Caco-2 (cell line): ENCODE results near the gene RPL32. TPM values are rescaled to one million over a fixed set of nuclear protein-coding genes. Genes with fewer than 3 reads are reported as not detected.

Experiments used
- BruUV-seq: library from RNA; stranded (reverse); fragments of 400-500 nt; replicated peaks from 2 replicates; lab custom pipeline; 2021; lab: Mats Ljungman, UMichigan
- CTCF ChIA-PET: fragments of 300-600 bp; sonication (Branson Sonifier 250); formaldehyde crosslinking; loops from one replicate; lab custom pipeline; 2022; ENCODE audit warnings: antibody characterized with exemption; lab: Charles Lee
- POLR2A ChIA-PET: fragments of 300-600 bp; sonication (Branson Sonifier 250); formaldehyde crosslinking; loops from one replicate; lab custom pipeline; 2022; ENCODE audit warnings: antibody characterized with exemption; lab: Charles Lee
- DNase-seq, 2 experiments: peaks; one replicate each; pipeline versions ENCODE4 v3.0.0 to v3.0.0-alpha.2; 2020 to 2022
- H3K27me3 ChIP-seq: replicated peaks from 2 replicates; pipeline ENCODE4 v1.6.0; 2011; ENCODE audit warnings: low read length; ENCODE audit not compliant: control insufficient read depth, insufficient read depth
- H3K36me3 ChIP-seq: 2 replicates; pipeline ENCODE4 v1.5.1; 2011; ENCODE audit warnings: low read length; ENCODE audit not compliant: control insufficient read depth, insufficient read depth
- H3K4me1 ChIP-seq: fragments of 250-450 bp; sonication (Bioruptor Pico); 2 replicates; pipeline ENCODE4 v1.5.1; 2020; ENCODE audit warnings: mild to moderate bottlenecking
- H3K4me3 ChIP-seq: 2 replicates; pipeline ENCODE4 v1.5.1; 2011; ENCODE audit warnings: low read depth, mild to moderate bottlenecking, control low read depth, low read length
- H3K9me3 ChIP-seq: fragments of 250-450 bp; sonication (Bioruptor Pico); 2 replicates; pipeline ENCODE4 v1.5.1; 2020; ENCODE audit warnings: mild to moderate bottlenecking, moderate library complexity
- H3K27ac Mint-ChIP-seq: one replicate; pipeline ENCODE4 v1.8.0; 2022; ENCODE audit warnings: mixed read lengths; ENCODE audit not compliant: unreplicated experiment
- H3K27me3 Mint-ChIP-seq: one replicate; pipeline ENCODE4 v1.8.0; 2022; ENCODE audit warnings: mixed read lengths; ENCODE audit not compliant: insufficient read depth, unreplicated experiment
- H3K36me3 Mint-ChIP-seq: one replicate; pipeline ENCODE4 v1.8.0; 2022; ENCODE audit warnings: mild to moderate bottlenecking, mixed read lengths; ENCODE audit not compliant: insufficient read depth, unreplicated experiment
- H3K4me1 Mint-ChIP-seq: one replicate; pipeline ENCODE4 v1.8.0; 2022; ENCODE audit warnings: low read depth, mixed read lengths; ENCODE audit not compliant: unreplicated experiment
- H3K4me3 Mint-ChIP-seq: one replicate; pipeline ENCODE4 v1.8.0; 2022; ENCODE audit warnings: mild to moderate bottlenecking, moderate library complexity, mixed read lengths; ENCODE audit not compliant: unreplicated experiment
- H3K9me3 Mint-ChIP-seq: one replicate; pipeline ENCODE4 v1.8.0; 2022; ENCODE audit warnings: mixed read lengths; ENCODE audit not compliant: unreplicated experiment
- intact Hi-C: fragments of 100-400 bp; cut with micrococcal nuclease; formaldehyde crosslinking; loops from one replicate; pipeline ENCODE4 v1.10.0; 2022; ENCODE audit not compliant: unreplicated experiment
- total RNA-seq: library from RNA; stranded (reverse); gene quantifications from 2 replicates; pipeline ENCODE4 v1.2.3, GENCODE V29; 2022
- TF ChIP-seq, protein P1 (sequence below), 2 experiments: fragments of 200-600 bp in 1 of 2; IDR thresholded peaks; 1 replicate in 1 of 2; 2 replicates in 1 of 2; pipeline versions ENCODE4 v1.5.1 to v1.8.0; 2011 to 2022; ENCODE audit warnings: antibody characterized with exemption in 1 of 2, control low read depth in 1 of 2, inconsistent platforms in 1 of 2, low read depth in 1 of 2, low read length in 1 of 2, mild to moderate bottlenecking in 1 of 2, moderate library complexity in 1 of 2; ENCODE audit not compliant: insufficient read depth in 1 of 2, severe bottlenecking in 1 of 2, unreplicated experiment in 1 of 2

Gene RPL32
- total RNA-seq, 1 experiment from 2014 or later = 1,713 TPM

DNA sequence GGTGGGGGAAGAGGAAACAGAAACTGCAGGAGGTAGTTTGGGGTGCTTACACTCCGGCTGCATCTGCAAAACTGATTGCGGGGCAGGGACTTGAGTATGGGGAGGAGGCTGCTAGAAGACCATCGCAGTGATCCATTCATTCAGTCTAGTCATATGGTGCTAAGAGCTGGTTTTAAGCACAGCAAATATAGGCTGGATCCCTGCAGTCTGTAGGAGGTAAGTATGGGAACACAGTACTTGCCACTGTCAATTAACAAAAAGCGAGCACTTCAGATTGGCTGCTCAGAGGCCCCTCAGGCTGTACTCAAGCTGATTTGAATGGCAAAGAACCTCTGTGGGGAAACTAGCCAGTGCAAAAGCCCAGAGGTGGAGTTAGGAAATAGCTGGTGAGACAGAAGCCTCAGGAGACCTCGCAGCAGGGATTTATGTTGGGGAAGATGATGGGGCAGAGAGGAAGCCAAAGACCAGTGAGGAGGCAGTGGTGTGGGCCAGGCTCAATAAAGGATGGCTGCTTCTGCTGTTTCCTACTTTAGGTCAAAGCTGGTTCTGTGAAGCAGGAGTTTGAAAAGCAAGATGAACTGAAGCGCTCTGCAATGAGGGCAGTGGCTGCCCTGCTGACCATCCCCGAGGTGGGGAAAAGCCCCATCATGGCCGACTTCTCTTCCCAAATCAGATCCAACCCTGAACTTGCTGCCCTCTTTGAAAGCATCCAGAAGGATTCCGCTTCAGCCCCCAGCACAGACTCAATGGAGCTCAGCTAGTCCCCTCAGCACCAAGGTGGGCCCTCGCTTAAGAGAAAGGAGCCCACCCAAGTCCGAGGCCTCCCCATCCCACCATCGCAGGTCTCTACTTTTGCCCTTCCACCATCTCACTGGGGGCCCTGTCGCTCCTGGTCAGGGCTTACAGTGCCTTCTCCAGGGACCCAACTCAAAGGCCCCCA, 7.9 kb downstream of the RPL32 start:
- ChIA-PET POLR2A (interaction anchor here (1.1 kb wide), 1 partner anchor 8 kb away, joined by 3 read pairs; the partner anchor contains the start of gene RPL32), CTCF (no interaction called here)
- Mint-ChIP-seq H3K27ac (peak overlapping the region; percentile 35), H3K9me3 (no peaks in the 10 kb centered on the region), H3K4me3 (no peak overlapping the region), H3K36me3 (peaks cover 94% of the 10 kb centered on the region), H3K27me3 (no peaks in the 10 kb centered on the region), H3K4me1 (no peaks in the 10 kb centered on the region)
- no peaks in the 10 kb centered on the region for H3K9me3 ChIP-seq
- no peak for DNase-seq
- TF ChIP-seq, protein P1, sequence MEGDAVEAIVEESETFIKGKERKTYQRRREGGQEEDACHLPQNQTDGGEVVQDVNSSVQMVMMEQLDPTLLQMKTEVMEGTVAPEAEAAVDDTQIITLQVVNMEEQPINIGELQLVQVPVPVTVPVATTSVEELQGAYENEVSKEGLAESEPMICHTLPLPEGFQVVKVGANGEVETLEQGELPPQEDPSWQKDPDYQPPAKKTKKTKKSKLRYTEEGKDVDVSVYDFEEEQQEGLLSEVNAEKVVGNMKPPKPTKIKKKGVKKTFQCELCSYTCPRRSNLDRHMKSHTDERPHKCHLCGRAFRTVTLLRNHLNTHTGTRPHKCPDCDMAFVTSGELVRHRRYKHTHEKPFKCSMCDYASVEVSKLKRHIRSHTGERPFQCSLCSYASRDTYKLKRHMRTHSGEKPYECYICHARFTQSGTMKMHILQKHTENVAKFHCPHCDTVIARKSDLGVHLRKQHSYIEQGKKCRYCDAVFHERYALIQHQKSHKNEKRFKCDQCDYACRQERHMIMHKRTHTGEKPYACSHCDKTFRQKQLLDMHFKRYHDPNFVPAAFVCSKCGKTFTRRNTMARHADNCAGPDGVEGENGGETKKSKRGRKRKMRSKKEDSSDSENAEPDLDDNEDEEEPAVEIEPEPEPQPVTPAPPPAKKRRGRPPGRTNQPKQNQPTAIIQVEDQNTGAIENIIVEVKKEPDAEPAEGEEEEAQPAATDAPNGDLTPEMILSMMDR (IDR thresholded peaks at IDR 0.05; ENCODE audit: insufficient read depth in 1 of 2, low read depth in 1 of 2, low read length in 1 of 2, severe bottlenecking in 1 of 2, unreplicated experiment in 1 of 2) = no peak
- no peak overlapping the region for H3K4me3 ChIP-seq
- peaks cover 13% of the 10 kb centered on the region for H3K36me3 ChIP-seq
- no peaks in the 10 kb centered on the region for H3K27me3 ChIP-seq
- no peaks in the 10 kb centered on the region for H3K4me1 ChIP-seq
- intact Hi-C loops = no loop called here
- BruUV-seq = no TSS peak

GRCh38 chr3:12832350-12833221, 8.8 kb downstream of the RPL32 start:
- ChIA-PET CTCF (no interaction called here), POLR2A (interaction anchor here (1.1 kb wide), 1 partner anchor 9 kb away, joined by 3 read pairs; the partner anchor contains the start of gene RPL32)
- no peaks in the 10 kb centered on the region for H3K4me1 Mint-ChIP-seq

More at GRCh38 chr3:12832350-12833221, 8.8 kb downstream of the RPL32 start:
- Mint-ChIP-seq H3K27me3 (no peaks in the 10 kb centered on the region), H3K4me3 (no peak overlapping the region), H3K9me3 (no peaks in the 10 kb centered on the region), H3K27ac (peak overlapping the region; percentile 35), H3K36me3 (peaks cover 87% of the 10 kb centered on the region)
- H3K36me3 ChIP-seq = peaks cover 7% of the 10 kb centered on the region
- no peak for DNase-seq
- no peaks in the 10 kb centered on the region for H3K9me3 ChIP-seq
- intact Hi-C loops = no loop called here
- no peak overlapping the region for H3K4me3 ChIP-seq
- H3K4me1 ChIP-seq = no peaks in the 10 kb centered on the region
- no TSS peak for BruUV-seq
- TF ChIP-seq, protein P1 (IDR thresholded peaks at IDR 0.05; ENCODE audit: insufficient read depth in 1 of 2, low read depth in 1 of 2, low read length in 1 of 2, severe bottlenecking in 1 of 2, unreplicated experiment in 1 of 2) = no peak
- no peaks in the 10 kb centered on the region for H3K27me3 ChIP-seq
